HCT116 (cell line): ENCODE data around the gene IGFALS. TPM values are rescaled to one million over a fixed set of nuclear protein-coding genes. Genes with fewer than 3 reads are reported as not detected.

Source experiments
- ATAC-seq: fragments of 200-7000 bp; cut with Tn5 transposase; 2 replicates; pipeline ENCODE4 v1.9.1; 2020; ENCODE audit warnings: mild to moderate bottlenecking, moderate library complexity
- BruUV-seq: library from RNA; stranded (reverse); fragments of 400-500 nt; replicated peaks from 2 replicates; lab custom pipeline; 2021; lab: Mats Ljungman, UMichigan
- CTCF ChIA-PET: fragments of 300-600 bp; sonication (Branson Sonifier 250); formaldehyde crosslinking; loops from one replicate; lab custom pipeline; 2021; ENCODE audit warnings: antibody characterized with exemption; lab: Charles Lee
- POLR2A ChIA-PET: fragments of 300-600, 350-600 bp; sonication (Branson Sonifier 250); formaldehyde crosslinking; loops from one replicate; lab custom pipeline; 2021; ENCODE audit warnings: antibody characterized with exemption; lab: Charles Lee
- RAD21 ChIA-PET, 2 experiments: fragments of 300-600 bp; sonication (Branson Sonifier 250); formaldehyde crosslinking; loops; one replicate each; lab custom pipeline; 2023; ENCODE audit warnings: low total read pairs in 2 of 2; ENCODE audit not compliant: uncharacterized antibody in 2 of 2, unreplicated experiment in 2 of 2, low non-redundant PET in 1 of 2; lab: Charles Lee
- DNase-seq: peaks from one replicate; pipeline ENCODE4 v3.0.0-alpha.2; 2010; ENCODE audit warnings: low read depth, low spot score
- H2AFZ ChIP-seq: fragments of 200-600 bp; shearing (Covaris generic), sonication (generic); 2 replicates; pipeline ENCODE4 v1.6.1; 2017; ENCODE audit warnings: low read depth, mixed run types, mixed read lengths, antibody characterized with exemption, low read length; ENCODE audit not compliant: poor library complexity, severe bottlenecking
- H3K27ac ChIP-seq: 2 replicates; pipeline ENCODE4 v1.5.1; 2012; ENCODE audit warnings: low read depth, low read length
- H3K27me3 ChIP-seq: fragments of 200-600 bp; sonication (generic); 2 replicates; pipeline ENCODE4 v1.6.1; 2016; ENCODE audit warnings: mixed run types, low read length, mixed read lengths; ENCODE audit not compliant: insufficient read depth
- H3K36me3 ChIP-seq, 2 experiments: fragments of 200-500 bp in 1 of 2; fragments of 200-600 bp in 1 of 2; sonication (Bioruptor generic) in 1 of 2; sonication (generic) in 1 of 2; 2 replicates each; pipeline versions ENCODE4 v1.5.1 to v1.6.1; 2014 to 2016; ENCODE audit warnings: low read length in 2 of 2, inconsistent platforms in 1 of 2, mixed read lengths in 1 of 2, mixed run types in 1 of 2; ENCODE audit not compliant: insufficient read depth in 2 of 2, control insufficient read depth in 1 of 2
- H3K4me1 ChIP-seq, 2 experiments: fragments of 200-600 bp in 1 of 2; sonication (generic) in 1 of 2; 2 replicates each; pipeline versions ENCODE4 v1.5.1 to v1.6.1; 2012 to 2017; ENCODE audit warnings: low read length in 2 of 2, inconsistent platforms in 1 of 2, mild to moderate bottlenecking in 1 of 2, mixed read lengths in 1 of 2, mixed run types in 1 of 2, moderate library complexity in 1 of 2; ENCODE audit not compliant: insufficient read depth in 2 of 2, control insufficient read depth in 1 of 2
- H3K4me2 ChIP-seq: fragments of 200-600 bp; sonication (generic); 2 replicates; pipeline ENCODE4 v1.6.1; 2017; ENCODE audit warnings: mixed run types, low read length, mixed read lengths
- H3K4me3 ChIP-seq, 2 experiments: fragments of 200-600 bp in 1 of 2; sonication (generic) in 1 of 2; replicated peaks in 1 of 2; 2 replicates each; pipeline ENCODE4 v1.5.1; 2011 to 2016; ENCODE audit warnings: low read length in 2 of 2, control low read depth in 1 of 2, low read depth in 1 of 2, mild to moderate bottlenecking in 1 of 2, mixed read lengths in 1 of 2, mixed run types in 1 of 2
- H3K79me2 ChIP-seq: fragments of 200-600 bp; sonication (generic); 2 replicates; pipeline ENCODE4 v1.6.1; 2017; ENCODE audit warnings: mild to moderate bottlenecking, mixed run types, low read length, moderate library complexity, mixed read lengths; ENCODE audit not compliant: insufficient read depth
- H3K9ac ChIP-seq: fragments of 200-600 bp; sonication (generic); 2 replicates; pipeline ENCODE4 v1.6.1; 2016; ENCODE audit warnings: low read length, mixed read lengths
- H3K9me2 ChIP-seq: fragments of 200-600 bp; sonication (generic), shearing (Covaris generic); 2 replicates; pipeline ENCODE4 v1.6.1; 2017; ENCODE audit warnings: mixed run types, mild to moderate bottlenecking, moderate library complexity; ENCODE audit not compliant: insufficient read depth
- H3K9me3 ChIP-seq, 2 experiments: fragments of 200-500 bp in 1 of 2; fragments of 200-600 bp in 1 of 2; sonication (Bioruptor generic) in 1 of 2; sonication (generic) in 1 of 2; 2 replicates each; pipeline ENCODE4 v1.6.1; 2014 to 2017; ENCODE audit warnings: low read length in 2 of 2, mixed read lengths in 2 of 2, inconsistent platforms in 1 of 2, low read depth in 1 of 2, mild to moderate bottlenecking in 1 of 2, mixed run types in 1 of 2, moderate library complexity in 1 of 2; ENCODE audit not compliant: control insufficient read depth in 1 of 2, insufficient read depth in 1 of 2
- H4K20me1 ChIP-seq: fragments of 200-600 bp; sonication (generic), shearing (Covaris generic); 2 replicates; pipeline ENCODE4 v1.6.1; 2017; ENCODE audit warnings: mixed run types, mild to moderate bottlenecking, moderate library complexity; ENCODE audit not compliant: insufficient read depth
- CEBPB ChIP-seq: IDR thresholded peaks from 2 replicates; pipeline ENCODE4 v1.6.1; 2012; ENCODE audit warnings: low read depth
- ELF1 ChIP-seq: IDR thresholded peaks from 2 replicates; pipeline ENCODE4 v1.6.1; 2012; ENCODE audit warnings: low read depth, borderline replicate concordance
- POLR2AphosphoS5 ChIP-seq: IDR thresholded peaks from 2 replicates; pipeline ENCODE4 v1.6.1; 2011; ENCODE audit warnings: mild to moderate bottlenecking, low read depth, low read length, moderate library complexity
- RAD21 ChIP-seq: IDR thresholded peaks from 2 replicates; pipeline ENCODE4 v1.6.1; 2012; ENCODE audit warnings: low read depth, mild to moderate bottlenecking
- SRF ChIP-seq: IDR thresholded peaks from 2 replicates; pipeline ENCODE4 v1.6.1; 2012; ENCODE audit warnings: low read depth
- YY1 ChIP-seq: IDR thresholded peaks from 2 replicates; pipeline ENCODE4 v1.6.1; 2011; ENCODE audit warnings: low read length, low read depth, moderate library complexity, mild to moderate bottlenecking; ENCODE audit not compliant: insufficient replicate concordance; ENCODE audit errors: extremely low read depth
- ZFX ChIP-seq: fragments of 450-650 bp; IDR thresholded peaks from 2 replicates; pipeline ENCODE4 v1.6.1; 2017
- ZNF274 ChIP-seq: fragments of 200-500 bp; sonication (Bioruptor generic); IDR thresholded peaks from 2 replicates; pipeline ENCODE4 v1.6.1; 2014; ENCODE audit warnings: mild to moderate bottlenecking, low read depth, low read length, inconsistent platforms
- intact Hi-C: fragments of 100-400 bp; cut with micrococcal nuclease; formaldehyde crosslinking; loops from 2 replicates; pipeline ENCODE4 v1.10.0; 2022
- total RNA-seq: library from RNA; stranded (reverse); gene quantifications from one replicate; pipeline ENCODE4 v1.2.1, GENCODE V29; 2021; ENCODE audit not compliant: unreplicated experiment
- TF ChIP-seq, protein P1 (sequence below): IDR thresholded peaks from 2 replicates; pipeline ENCODE4 v1.6.1; 2012; ENCODE audit warnings: low read depth
- TF ChIP-seq, protein P2 (sequence below): IDR thresholded peaks from 2 replicates; pipeline ENCODE4 v1.6.1; 2011; ENCODE audit warnings: mild to moderate bottlenecking, low read length, moderate library complexity; ENCODE audit not compliant: insufficient replicate concordance; ENCODE audit errors: extremely low read depth
- TF ChIP-seq, protein P3 (sequence below): IDR thresholded peaks from 2 replicates; pipeline ENCODE4 v1.6.1; 2012

The IGFALS gene
- total RNA-seq, 1 experiment from 2014 or later, result 0.10 TPM

DNA sequence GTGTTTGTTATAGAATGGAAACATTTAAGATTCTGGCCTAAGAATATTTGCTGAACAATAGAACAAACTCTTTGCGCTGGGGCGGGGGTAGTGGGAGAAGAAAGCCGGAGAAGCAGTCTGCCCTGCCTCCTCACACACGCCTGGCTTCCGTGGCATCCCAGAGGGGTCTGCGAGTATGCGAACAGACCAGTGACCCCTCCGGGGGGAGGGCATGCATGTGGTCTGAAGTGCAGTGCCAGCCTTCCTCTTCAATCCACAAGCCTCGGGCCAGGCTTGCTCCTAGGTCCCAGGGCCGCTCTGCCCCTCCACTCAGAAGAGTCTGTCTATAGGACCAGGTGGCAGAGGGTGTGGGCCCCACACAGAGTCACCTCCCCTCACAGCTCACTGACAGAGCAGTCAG, 14.1 kb upstream of the IGFALS start:
- no peak overlapping the region for H3K4me3 ChIP-seq
- no peak overlapping the region for H3K4me2 ChIP-seq
- peaks cover 3 to 4% of the 10 kb centered on the region in 2 experiments; a peak in 3 of 4 replicates for H3K4me1 ChIP-seq
- no peaks in the 10 kb centered on the region for H4K20me1 ChIP-seq
- no TSS peak for BruUV-seq
- H3K36me3 ChIP-seq, result no peaks in the 10 kb centered on the region
- CTCF ChIA-PET, result no interaction called here
- no peak overlapping the region for H3K9ac ChIP-seq
- no peaks in the 10 kb centered on the region for H3K9me3 ChIP-seq
- DNase-seq, result no peak
- intact Hi-C loops, result no loop called here
- RAD21 ChIA-PET, result no interaction called here
- no peaks in the 10 kb centered on the region for H3K9me2 ChIP-seq
- no peaks in the 10 kb centered on the region for H3K27me3 ChIP-seq
- H3K27ac ChIP-seq, result no peak overlapping the region
- POLR2A ChIA-PET, result no interaction called here
- ATAC-seq, result no peak
- H2AFZ ChIP-seq, result no peak overlapping the region
- H3K79me2 ChIP-seq, result no peaks in the 10 kb centered on the region
- TF ChIP-seq, protein P1, sequence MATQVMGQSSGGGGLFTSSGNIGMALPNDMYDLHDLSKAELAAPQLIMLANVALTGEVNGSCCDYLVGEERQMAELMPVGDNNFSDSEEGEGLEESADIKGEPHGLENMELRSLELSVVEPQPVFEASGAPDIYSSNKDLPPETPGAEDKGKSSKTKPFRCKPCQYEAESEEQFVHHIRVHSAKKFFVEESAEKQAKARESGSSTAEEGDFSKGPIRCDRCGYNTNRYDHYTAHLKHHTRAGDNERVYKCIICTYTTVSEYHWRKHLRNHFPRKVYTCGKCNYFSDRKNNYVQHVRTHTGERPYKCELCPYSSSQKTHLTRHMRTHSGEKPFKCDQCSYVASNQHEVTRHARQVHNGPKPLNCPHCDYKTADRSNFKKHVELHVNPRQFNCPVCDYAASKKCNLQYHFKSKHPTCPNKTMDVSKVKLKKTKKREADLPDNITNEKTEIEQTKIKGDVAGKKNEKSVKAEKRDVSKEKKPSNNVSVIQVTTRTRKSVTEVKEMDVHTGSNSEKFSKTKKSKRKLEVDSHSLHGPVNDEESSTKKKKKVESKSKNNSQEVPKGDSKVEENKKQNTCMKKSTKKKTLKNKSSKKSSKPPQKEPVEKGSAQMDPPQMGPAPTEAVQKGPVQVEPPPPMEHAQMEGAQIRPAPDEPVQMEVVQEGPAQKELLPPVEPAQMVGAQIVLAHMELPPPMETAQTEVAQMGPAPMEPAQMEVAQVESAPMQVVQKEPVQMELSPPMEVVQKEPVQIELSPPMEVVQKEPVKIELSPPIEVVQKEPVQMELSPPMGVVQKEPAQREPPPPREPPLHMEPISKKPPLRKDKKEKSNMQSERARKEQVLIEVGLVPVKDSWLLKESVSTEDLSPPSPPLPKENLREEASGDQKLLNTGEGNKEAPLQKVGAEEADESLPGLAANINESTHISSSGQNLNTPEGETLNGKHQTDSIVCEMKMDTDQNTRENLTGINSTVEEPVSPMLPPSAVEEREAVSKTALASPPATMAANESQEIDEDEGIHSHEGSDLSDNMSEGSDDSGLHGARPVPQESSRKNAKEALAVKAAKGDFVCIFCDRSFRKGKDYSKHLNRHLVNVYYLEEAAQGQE, result no peak
- TF ChIP-seq, protein P2, sequence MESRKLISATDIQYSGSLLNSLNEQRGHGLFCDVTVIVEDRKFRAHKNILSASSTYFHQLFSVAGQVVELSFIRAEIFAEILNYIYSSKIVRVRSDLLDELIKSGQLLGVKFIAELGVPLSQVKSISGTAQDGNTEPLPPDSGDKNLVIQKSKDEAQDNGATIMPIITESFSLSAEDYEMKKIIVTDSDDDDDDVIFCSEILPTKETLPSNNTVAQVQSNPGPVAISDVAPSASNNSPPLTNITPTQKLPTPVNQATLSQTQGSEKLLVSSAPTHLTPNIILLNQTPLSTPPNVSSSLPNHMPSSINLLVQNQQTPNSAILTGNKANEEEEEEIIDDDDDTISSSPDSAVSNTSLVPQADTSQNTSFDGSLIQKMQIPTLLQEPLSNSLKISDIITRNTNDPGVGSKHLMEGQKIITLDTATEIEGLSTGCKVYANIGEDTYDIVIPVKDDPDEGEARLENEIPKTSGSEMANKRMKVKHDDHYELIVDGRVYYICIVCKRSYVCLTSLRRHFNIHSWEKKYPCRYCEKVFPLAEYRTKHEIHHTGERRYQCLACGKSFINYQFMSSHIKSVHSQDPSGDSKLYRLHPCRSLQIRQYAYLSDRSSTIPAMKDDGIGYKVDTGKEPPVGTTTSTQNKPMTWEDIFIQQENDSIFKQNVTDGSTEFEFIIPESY, result no peak
- TF ChIP-seq CEBPB (no peak), ELF1 (no peak), SRF (no peak), RAD21 (no peak), YY1 (no peak), POLR2AphosphoS5 (no peak), ZNF274 (no peak), ZFX (no peak)
- TF ChIP-seq, protein P3, sequence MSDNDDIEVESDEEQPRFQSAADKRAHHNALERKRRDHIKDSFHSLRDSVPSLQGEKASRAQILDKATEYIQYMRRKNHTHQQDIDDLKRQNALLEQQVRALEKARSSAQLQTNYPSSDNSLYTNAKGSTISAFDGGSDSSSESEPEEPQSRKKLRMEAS, result no peak
